Activated CD8-positive, alpha-beta memory T cell treated with anti-CD3 and anti-CD28 coated beads, Interleukin-2, amount 50 U/mL, for 1 hour (primary cell): Measurements from ENCODE around the gene CCDC74A.
"Not testable (repeated sequence)": the region's sequence is repeated elsewhere in the genome, so short reads cannot be mapped to it uniquely, and the experiment has no call there.

Source experiments
- DNase-seq: peaks from one replicate; pipeline ENCODE4 v3.0.0-alpha.2; 2020; ENCODE audit errors: extremely low read depth

Gene CCDC74A

DNA sequence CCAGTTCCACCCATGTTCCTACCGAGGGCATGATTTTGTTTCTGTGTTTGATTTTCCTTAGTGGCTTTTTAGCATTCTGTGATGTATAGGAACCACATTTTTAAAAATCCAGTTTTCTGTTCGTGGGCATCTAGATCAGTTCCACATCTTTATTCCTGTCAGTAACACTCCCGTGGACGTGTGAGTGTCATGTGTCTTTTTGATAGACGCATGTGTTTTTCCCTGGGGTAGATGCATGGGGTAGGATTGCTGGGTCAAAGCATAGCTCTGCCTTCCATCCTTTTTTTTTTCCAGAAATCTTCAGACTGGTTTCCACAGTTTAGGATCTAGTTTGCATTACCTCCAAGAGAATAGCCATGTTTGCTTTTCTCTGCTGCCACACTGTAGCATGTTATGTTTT is 38.7 kb downstream of the CCDC74A start:
- DNase-seq = no peak

DNA sequence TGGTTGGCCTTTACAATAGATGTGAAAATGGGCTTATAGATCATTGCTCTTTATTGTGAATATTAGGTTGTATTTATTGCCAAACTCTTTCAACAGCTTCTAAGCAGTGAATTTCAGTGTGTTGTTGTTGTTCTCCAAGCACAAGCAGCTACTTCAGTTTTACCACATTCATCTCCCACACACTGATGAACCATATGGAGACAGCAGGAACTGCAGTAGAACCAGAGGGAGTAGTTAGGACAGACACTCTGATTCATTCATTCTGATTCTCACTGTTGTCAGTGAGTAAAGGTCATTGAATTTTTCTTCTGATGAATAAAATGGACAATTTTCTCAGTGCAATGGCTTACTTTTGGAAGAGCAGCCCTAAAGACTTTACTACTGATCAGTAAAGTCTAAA is 40.2 kb downstream of the CCDC74A start:
- no peak for DNase-seq

DNA sequence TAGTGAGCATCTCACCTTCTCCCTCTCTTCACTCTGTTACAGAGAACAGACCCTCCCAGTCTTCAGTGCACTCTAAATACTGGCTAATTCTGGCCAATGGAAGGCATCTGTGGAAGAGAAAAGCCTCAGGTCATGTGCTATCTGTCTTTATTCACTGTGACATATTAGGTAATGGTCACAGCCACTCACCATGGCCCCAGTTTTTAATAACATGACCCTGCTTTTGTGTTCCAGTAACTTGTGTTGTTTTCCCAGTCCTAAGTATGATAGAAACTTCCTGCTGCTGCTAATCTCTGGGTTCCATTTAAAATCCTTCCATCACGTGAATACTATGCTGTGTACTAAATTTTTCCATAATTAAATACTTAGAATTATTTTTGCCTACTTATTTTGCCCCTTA is 40.7 kb downstream of the CCDC74A start:
- not testable (repeated sequence) for DNase-seq

DNA sequence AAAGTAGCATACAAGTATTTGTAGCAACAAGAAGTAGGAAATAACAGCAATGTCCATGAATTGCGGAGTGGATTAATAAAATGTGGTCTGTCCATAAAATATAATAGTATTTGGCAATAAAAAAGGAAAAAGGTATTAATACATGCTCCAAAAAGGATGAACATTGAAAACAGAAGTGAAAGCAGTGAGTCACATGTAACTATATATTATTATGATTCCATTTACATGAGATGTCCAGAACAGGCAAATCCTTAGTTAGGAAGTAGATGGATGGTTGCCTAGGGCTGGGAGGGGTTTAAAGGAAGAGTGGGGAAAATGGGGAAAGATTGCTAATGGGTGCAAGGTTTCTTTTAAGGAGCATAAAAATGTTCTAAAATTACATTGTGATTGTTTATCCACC is 44.5 kb downstream of the CCDC74A start:
- no peak for DNase-seq

DNA sequence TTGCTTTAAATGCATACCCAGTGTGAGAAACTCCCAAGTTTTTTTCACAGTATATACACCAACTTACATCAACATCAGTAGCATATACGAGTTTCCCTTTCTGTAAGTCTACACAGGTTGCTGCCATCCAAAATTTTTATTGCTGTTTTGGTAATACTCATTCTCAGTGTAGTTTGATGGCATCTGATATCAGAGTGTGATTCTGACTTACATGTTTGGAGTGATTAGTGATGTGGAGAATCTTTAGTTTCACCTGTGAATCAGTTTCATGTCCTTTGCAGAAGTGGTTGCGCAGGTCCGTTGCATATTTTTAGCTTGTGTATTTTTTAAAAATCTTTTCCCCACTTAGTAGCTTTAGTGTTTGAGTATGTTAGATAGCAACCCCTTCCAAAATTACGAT is 50.1 kb downstream of the CCDC74A start:
- DNase-seq = no peak

DNA sequence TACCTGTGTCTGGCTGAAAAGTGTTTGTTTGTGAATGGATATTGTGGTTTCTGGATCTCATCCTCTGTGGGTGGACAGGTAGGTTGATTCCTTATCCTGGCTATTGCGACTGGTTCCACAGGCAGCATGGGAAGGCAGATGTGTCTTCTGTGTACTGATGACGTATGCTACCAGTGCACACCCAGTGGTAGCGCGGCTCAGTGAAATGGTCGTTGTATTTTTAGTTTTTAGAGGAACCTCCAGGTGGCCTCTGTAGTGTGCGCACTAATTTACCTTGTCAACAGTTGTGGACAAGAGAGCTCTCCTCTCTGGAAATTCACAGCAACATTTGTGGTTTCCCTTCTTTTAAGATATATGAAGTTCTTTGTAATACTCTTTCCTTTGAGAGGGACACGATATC is 52.5 kb downstream of the CCDC74A start:
- DNase-seq = no peak
